Right lobe of liver (tissue), 4 donors: Measurements from ENCODE around the gene MTRR.

Experiments used
- CTCF ChIP-seq, 4 donors: fragments of 200-600 bp in 3 of 4; fragments of 450-650 bp in 1 of 4; IDR thresholded peaks; one replicate each; pipeline versions ENCODE4 v1.5.1 to v1.8.0; 2016 to 2022; ENCODE audit warnings: antibody characterized with exemption in 4 of 4, mild to moderate bottlenecking in 2 of 4
- POLR2A ChIP-seq: fragments of 450-650 bp; IDR thresholded peaks from one replicate; pipeline ENCODE4 v1.6.1; 2017; ENCODE audit warnings: antibody characterized with exemption, mild to moderate bottlenecking
- donor health status: DM: no; HTN: no; CAD: no.
- donor health status: DM: no; HTN: no; CAD: no.
- donor health status: DM: no; HTN: yes; CAD: no.

GRCh38 chr5:7845557-7845956 is 23.4 kb upstream of the MTRR start:
- no peak for TF ChIP-seq CTCF (IDR thresholded peaks at IDR 0.05)
- TF ChIP-seq POLR2A, result no peak
